ENCODE data around the gene LEKR1. TPM values are rescaled to one million over a fixed set of nuclear protein-coding genes. Genes with fewer than 3 reads are reported as not detected.

The LEKR1 gene
- total RNA-seq, 1 experiment from 2014 or later = 0.90 TPM

DNA sequence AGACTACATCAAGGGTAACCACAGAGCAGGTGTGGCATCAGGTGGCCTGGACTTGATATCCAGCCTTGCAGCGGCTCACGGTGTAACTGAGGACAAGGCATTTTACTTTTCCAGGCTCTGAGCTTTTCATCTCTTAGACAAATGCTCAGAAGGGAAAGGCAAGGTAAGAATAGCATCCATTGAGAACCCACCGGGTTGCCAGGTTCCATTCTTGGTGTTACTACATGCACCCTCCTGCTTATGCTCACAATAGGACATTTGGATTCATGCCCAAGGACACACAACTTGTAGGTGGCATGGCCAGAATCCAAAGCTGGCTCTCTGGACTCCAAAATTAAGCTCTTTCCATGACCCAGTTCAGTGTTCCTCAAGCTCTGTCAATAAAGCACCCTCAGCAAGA is 248.3 kb downstream of the LEKR1 start:
- CTCF ChIA-PET = no interaction called here
- BruUV-seq (replicated peaks) = no TSS peak
- peaks cover 32% of the 10 kb centered on the region for H3K4me1 ChIP-seq (ENCODE audit: insufficient read depth, low read length, poor library complexity, severe bottlenecking)
- H3K9me3 ChIP-seq (ENCODE audit: low read depth, low read length, poor library complexity, severe bottlenecking) = no peaks in the 10 kb centered on the region
- no peak overlapping the region for H3K4me3 ChIP-seq (ENCODE audit: low read depth, low read length, poor library complexity, severe bottlenecking)
- no peaks in the 10 kb centered on the region for H3K36me3 ChIP-seq (ENCODE audit: insufficient read depth, low read length, poor library complexity, severe bottlenecking)
- intact Hi-C loops (cut with micrococcal nuclease; ENCODE audit: unreplicated experiment) = no loop called here
- DNase-seq (ENCODE audit: low spot score) = no peak
- POLR2A ChIA-PET (ENCODE audit: low non-redundant PET) = no interaction called here
- H3K27me3 ChIP-seq (replicated peaks; ENCODE audit: insufficient read depth, low read depth, low read length, poor library complexity) = no peaks in the 10 kb centered on the region
- no peak overlapping the region for H3K27ac ChIP-seq (ENCODE audit: low read depth, low read length, poor library complexity, severe bottlenecking)
- TF ChIP-seq, protein P1, sequence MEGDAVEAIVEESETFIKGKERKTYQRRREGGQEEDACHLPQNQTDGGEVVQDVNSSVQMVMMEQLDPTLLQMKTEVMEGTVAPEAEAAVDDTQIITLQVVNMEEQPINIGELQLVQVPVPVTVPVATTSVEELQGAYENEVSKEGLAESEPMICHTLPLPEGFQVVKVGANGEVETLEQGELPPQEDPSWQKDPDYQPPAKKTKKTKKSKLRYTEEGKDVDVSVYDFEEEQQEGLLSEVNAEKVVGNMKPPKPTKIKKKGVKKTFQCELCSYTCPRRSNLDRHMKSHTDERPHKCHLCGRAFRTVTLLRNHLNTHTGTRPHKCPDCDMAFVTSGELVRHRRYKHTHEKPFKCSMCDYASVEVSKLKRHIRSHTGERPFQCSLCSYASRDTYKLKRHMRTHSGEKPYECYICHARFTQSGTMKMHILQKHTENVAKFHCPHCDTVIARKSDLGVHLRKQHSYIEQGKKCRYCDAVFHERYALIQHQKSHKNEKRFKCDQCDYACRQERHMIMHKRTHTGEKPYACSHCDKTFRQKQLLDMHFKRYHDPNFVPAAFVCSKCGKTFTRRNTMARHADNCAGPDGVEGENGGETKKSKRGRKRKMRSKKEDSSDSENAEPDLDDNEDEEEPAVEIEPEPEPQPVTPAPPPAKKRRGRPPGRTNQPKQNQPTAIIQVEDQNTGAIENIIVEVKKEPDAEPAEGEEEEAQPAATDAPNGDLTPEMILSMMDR (conservative IDR thresholded peaks at IDR 0.05; ENCODE audit: low read depth, low read length) = no peak
- TF ChIP-seq EZH2 (IDR thresholded peaks at IDR 0.05; ENCODE audit: borderline replicate concordance, low read depth, low read length, poor library complexity, severe bottlenecking) = no peak

DNA sequence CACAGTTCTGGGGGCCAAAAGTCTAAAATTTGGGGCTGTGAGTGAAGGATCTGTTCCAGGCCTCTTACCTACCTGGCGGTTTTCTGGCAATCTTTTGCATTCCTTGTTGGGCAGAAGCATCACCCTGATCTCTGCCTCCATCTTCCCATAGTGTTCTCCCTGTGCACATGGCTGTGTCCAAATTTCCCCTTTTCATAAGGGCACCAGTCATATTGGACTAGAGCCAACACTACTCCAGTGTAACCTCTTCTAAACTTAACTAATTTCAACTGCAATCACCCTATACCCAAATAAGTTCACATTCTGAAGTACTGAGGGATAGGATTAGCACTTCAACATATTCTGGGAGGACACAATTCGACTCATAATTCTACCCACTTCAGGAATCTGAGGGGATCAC is 248.8 kb downstream of the LEKR1 start:
- no TSS peak for BruUV-seq (replicated peaks)
- TF ChIP-seq EZH2 (IDR thresholded peaks at IDR 0.05; ENCODE audit: borderline replicate concordance, low read depth, low read length, poor library complexity, severe bottlenecking) = no peak
- TF ChIP-seq, protein P1 (conservative IDR thresholded peaks at IDR 0.05; ENCODE audit: low read depth, low read length) = no peak
- ChIA-PET CTCF (no interaction called here), POLR2A (ENCODE audit: low non-redundant PET) (no interaction called here)
- DNase-seq (ENCODE audit: low spot score) = no peak
- no peaks in the 10 kb centered on the region for H3K36me3 ChIP-seq (ENCODE audit: insufficient read depth, low read length, poor library complexity, severe bottlenecking)
- H3K9me3 ChIP-seq (ENCODE audit: low read depth, low read length, poor library complexity, severe bottlenecking) = no peaks in the 10 kb centered on the region
- no peak overlapping the region for H3K4me3 ChIP-seq (ENCODE audit: low read depth, low read length, poor library complexity, severe bottlenecking)
- intact Hi-C loops (cut with micrococcal nuclease; ENCODE audit: unreplicated experiment) = no loop called here
- no peaks in the 10 kb centered on the region for H3K27me3 ChIP-seq (replicated peaks; ENCODE audit: insufficient read depth, low read depth, low read length, poor library complexity)
- peaks cover 32% of the 10 kb centered on the region for H3K4me1 ChIP-seq (ENCODE audit: insufficient read depth, low read length, poor library complexity, severe bottlenecking)
- no peak overlapping the region for H3K27ac ChIP-seq (ENCODE audit: low read depth, low read length, poor library complexity, severe bottlenecking)

DNA sequence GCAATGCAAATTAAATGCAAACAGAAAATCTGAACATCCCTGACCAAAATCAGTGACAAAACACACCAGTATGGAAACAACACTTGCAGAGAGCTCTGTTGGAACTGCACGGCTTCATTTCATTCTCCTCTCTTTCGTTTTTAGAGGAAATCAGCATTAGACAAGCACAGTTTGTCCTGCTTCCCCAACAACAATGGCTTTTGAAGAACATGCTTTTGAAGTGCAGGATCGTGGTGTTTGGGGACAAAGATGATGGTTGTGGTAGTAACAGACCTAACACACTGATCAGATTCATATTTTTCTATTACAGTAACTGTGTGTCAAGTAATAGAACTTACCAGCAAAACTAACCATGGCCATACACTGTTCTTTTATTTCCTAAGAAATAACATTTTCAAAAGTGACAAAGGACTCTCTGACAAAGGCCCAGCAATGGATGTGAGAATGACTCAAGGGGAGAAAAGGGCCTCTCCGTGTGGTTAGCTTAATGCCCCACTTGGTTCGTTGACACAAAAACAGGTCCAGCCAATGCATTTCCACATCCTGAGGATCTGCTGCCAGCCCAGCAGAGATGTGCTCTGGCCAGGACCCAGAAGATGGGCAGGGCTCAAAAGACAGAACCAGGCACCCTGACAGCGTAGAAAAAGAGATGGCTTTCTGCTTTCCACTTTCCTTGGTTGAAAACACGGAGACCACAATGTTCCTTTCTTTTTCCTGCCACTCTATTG is 249.7 kb downstream of the LEKR1 start:
- TF ChIP-seq, protein P1 (conservative IDR thresholded peaks at IDR 0.05; ENCODE audit: low read depth, low read length) = no peak
- TF ChIP-seq EZH2 (IDR thresholded peaks at IDR 0.05; ENCODE audit: borderline replicate concordance, low read depth, low read length, poor library complexity, severe bottlenecking) = no peak
- intact Hi-C loops (cut with micrococcal nuclease; ENCODE audit: unreplicated experiment) = no loop called here
- no peak for DNase-seq (ENCODE audit: low spot score)
- H3K27me3 ChIP-seq (replicated peaks; ENCODE audit: insufficient read depth, low read depth, low read length, poor library complexity) = no peaks in the 10 kb centered on the region
- no peak overlapping the region for H3K4me3 ChIP-seq (ENCODE audit: low read depth, low read length, poor library complexity, severe bottlenecking)
- no peaks in the 10 kb centered on the region for H3K36me3 ChIP-seq (ENCODE audit: insufficient read depth, low read length, poor library complexity, severe bottlenecking)
- CTCF ChIA-PET = no interaction called here
- no TSS peak for BruUV-seq (replicated peaks)
- no peaks in the 10 kb centered on the region for H3K9me3 ChIP-seq (ENCODE audit: low read depth, low read length, poor library complexity, severe bottlenecking)
- H3K4me1 ChIP-seq (ENCODE audit: insufficient read depth, low read length, poor library complexity, severe bottlenecking) = peaks cover 34% of the 10 kb centered on the region
- POLR2A ChIA-PET (ENCODE audit: low non-redundant PET) = no interaction called here
- no peak overlapping the region for H3K27ac ChIP-seq (ENCODE audit: low read depth, low read length, poor library complexity, severe bottlenecking)

All from A673 (cell line).